ENCODE data around the gene NUP62. TPM values are rescaled to one million over a fixed set of nuclear protein-coding genes. Genes with fewer than 3 reads are reported as not detected.
"Not testable (repeated sequence)": the region's sequence is repeated elsewhere in the genome, so short reads cannot be mapped to it uniquely, and the experiment has no call there.

Gene NUP62
- total RNA-seq (2014; rRNA removed; shearing (Covaris generic)), result 92.7 and 95.5 TPM in 2 replicates

GRCh38 chr19:49929121-49929610, at the start of gene NUP62, which contains the start of gene ATF5:
Gene NUP62, minus strand, starts transcription at chr19:49929504. Its CDS starts 19,697 bp downstream, at chr19:49909807.
Gene ATF5, plus strand, starts transcription at chr19:49929205. Its CDS starts 1,646 bp downstream, at chr19:49930851.
- DNase-seq (ENCODE audit: low read depth), result peak; percentile 95

GRCh38 chr19:49978324-49978723, 49.0 kb upstream of the NUP62 start:
- DNase-seq (ENCODE audit: low read depth), result no peak

- no peak for DNase-seq (ENCODE audit: low read depth)
Observed at GRCh38 chr19:49977881-49978280, 48.6 kb upstream of the NUP62 start.

- no peak for DNase-seq (ENCODE audit: low read depth)
Observed at GRCh38 chr19:49977076-49977475, 47.8 kb upstream of the NUP62 start.

- no peak for DNase-seq (ENCODE audit: low read depth)
Observed at GRCh38 chr19:49976496-49976895, 47.2 kb upstream of the NUP62 start.

- no peak for DNase-seq (ENCODE audit: low read depth)
Observed at GRCh38 chr19:49975051-49975450, 45.7 kb upstream of the NUP62 start.

- DNase-seq (ENCODE audit: low read depth), result no peak
Observed at GRCh38 chr19:49973987-49974386, 44.7 kb upstream of the NUP62 start.

GRCh38 chr19:49972841-49973240, 43.5 kb upstream of the NUP62 start:
- no peak for DNase-seq (ENCODE audit: low read depth)

- DNase-seq (ENCODE audit: low read depth), result no peak
Observed at GRCh38 chr19:49971991-49972411, 42.7 kb upstream of the NUP62 start.

- DNase-seq (ENCODE audit: low read depth), result not testable (repeated sequence)
Observed at GRCh38 chr19:49969355-49969754, 40.1 kb upstream of the NUP62 start.

- DNase-seq (ENCODE audit: low read depth), result no peak
Observed at GRCh38 chr19:49968279-49968922, 39.1 kb upstream of the NUP62 start.

- not testable (repeated sequence) for DNase-seq (ENCODE audit: low read depth)
Observed at GRCh38 chr19:49960980-49961379, 31.7 kb upstream of the NUP62 start, which contains the start of gene SIGLEC11. Gene SIGLEC11, minus strand, starts transcription at chr19:49961172. Its CDS starts 91 bp downstream, at chr19:49961081.

GRCh38 chr19:49959892-49960291, 30.6 kb upstream of the NUP62 start:
- DNase-seq (ENCODE audit: low read depth), result not testable (repeated sequence)

GRCh38 chr19:49958596-49958995, 29.3 kb upstream of the NUP62 start:
- not testable (repeated sequence) for DNase-seq (ENCODE audit: low read depth)

GRCh38 chr19:49958144-49958543, 28.8 kb upstream of the NUP62 start:
- not testable (repeated sequence) for DNase-seq (ENCODE audit: low read depth)

GRCh38 chr19:49957262-49957915, 28.1 kb upstream of the NUP62 start:
- no peak for DNase-seq (ENCODE audit: low read depth)

- no peak for DNase-seq (ENCODE audit: low read depth)
Observed at GRCh38 chr19:49956115-49956495, 26.8 kb upstream of the NUP62 start.

- DNase-seq (ENCODE audit: low read depth), result no peak
Observed at GRCh38 chr19:49954933-49955332, 25.6 kb upstream of the NUP62 start.

GRCh38 chr19:49954092-49954829, 25.0 kb upstream of the NUP62 start:
- DNase-seq (ENCODE audit: low read depth), result no peak

- no peak for DNase-seq (ENCODE audit: low read depth)
Observed at GRCh38 chr19:49953416-49953815, 24.1 kb upstream of the NUP62 start.

GRCh38 chr19:49952906-49953305, 23.6 kb upstream of the NUP62 start:
- no peak for DNase-seq (ENCODE audit: low read depth)

GRCh38 chr19:49952479-49952836, 23.2 kb upstream of the NUP62 start:
- no peak for DNase-seq (ENCODE audit: low read depth)

Measured in Daoy (cell line).